LNCaP clone FGC (cell line): ENCODE results near the gene LEKR1.

Experiments
- DNase-seq: peaks from one replicate; pipeline ENCODE4 v3.0.0-alpha.2; 2011; ENCODE audit warnings: low read depth
- H3K4me3 ChIP-seq: 2 replicates; pipeline ENCODE4 v1.5.1; 2011; ENCODE audit warnings: mild to moderate bottlenecking, low read depth, low read length, control low read depth
- TF ChIP-seq, protein P1 (sequence below): IDR thresholded peaks from 2 replicates; pipeline ENCODE4 v1.5.1; 2012; ENCODE audit warnings: mild to moderate bottlenecking; ENCODE audit not compliant: control insufficient read depth, insufficient read depth; ENCODE audit errors: extremely low read depth

The LEKR1 gene

DNA sequence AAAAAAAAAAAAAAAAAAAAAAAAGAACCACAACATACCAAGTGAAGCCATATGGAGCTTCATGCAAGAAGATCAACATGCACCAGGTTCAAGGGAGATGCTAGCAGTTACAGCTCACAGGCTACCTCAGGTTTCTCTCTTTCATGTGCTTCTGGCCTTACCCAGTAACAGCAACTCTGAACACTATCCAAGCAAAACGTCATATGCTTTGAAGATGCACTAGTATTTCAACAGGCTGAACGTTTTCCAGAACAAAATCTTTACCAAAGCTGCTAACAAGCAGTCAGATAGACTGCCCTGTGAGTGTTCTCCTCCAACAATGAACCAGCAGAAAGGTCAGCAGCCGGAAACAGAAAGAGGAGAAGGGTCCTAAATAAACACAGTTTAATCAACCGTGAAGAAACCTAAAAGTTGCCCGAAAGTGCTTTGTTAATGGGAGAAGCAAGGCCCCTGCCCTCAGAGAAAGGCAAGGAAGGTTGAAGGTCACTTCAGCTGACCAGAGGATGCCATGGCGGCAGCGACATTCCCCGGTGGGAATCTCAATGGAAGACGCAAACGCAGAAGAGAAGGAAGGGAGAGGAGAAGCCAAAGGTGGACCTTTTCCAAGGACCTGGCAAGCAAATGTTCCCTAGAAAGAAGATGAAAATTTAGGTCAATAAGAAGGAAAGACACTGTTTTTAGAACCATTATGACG lies 253.7 kb downstream of the LEKR1 start:
- H3K4me3 ChIP-seq, result no peak overlapping the region
- DNase-seq, result no peak
- TF ChIP-seq, protein P1, sequence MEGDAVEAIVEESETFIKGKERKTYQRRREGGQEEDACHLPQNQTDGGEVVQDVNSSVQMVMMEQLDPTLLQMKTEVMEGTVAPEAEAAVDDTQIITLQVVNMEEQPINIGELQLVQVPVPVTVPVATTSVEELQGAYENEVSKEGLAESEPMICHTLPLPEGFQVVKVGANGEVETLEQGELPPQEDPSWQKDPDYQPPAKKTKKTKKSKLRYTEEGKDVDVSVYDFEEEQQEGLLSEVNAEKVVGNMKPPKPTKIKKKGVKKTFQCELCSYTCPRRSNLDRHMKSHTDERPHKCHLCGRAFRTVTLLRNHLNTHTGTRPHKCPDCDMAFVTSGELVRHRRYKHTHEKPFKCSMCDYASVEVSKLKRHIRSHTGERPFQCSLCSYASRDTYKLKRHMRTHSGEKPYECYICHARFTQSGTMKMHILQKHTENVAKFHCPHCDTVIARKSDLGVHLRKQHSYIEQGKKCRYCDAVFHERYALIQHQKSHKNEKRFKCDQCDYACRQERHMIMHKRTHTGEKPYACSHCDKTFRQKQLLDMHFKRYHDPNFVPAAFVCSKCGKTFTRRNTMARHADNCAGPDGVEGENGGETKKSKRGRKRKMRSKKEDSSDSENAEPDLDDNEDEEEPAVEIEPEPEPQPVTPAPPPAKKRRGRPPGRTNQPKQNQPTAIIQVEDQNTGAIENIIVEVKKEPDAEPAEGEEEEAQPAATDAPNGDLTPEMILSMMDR, result no peak

DNA sequence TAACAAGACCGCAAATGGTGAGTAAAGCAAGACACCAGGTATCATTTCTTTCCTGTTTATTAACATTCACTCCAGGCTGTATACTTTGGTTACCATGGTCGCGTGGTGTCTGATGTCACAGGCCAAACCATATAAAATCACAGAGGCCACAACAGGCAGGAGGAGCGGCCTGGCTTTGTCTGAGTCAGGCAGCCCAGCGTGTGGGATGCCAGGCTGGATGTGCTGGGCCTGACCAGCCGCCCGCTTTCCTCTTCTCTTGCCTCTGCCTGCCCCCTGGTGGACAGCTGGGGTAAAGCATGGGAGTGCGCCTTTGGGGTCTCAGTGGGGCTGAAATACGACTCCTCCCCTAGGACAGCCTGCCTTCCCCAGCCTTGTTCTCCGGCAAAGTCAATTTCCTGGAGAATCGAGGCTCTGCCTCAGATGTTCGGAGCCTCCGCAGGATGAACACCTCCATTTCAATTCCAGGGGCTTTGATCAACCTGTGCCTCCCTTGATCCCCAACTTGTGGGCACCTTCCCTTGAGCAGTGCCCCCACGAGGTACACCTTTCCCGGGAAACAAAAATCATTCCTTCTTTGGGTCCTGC lies 255.6 kb downstream of the LEKR1 start:
- peak; percentile 83 for DNase-seq
- TF ChIP-seq, protein P1, result peak; percentile 92
- H3K4me3 ChIP-seq, result no peak overlapping the region

GRCh38 chr3:157082305-157082982 lies 256.3 kb downstream of the LEKR1 start:
- no peak for DNase-seq
- TF ChIP-seq, protein P1, result no peak
- no peak overlapping the region for H3K4me3 ChIP-seq

GRCh38 chr3:157083824-157084223 lies 257.7 kb downstream of the LEKR1 start:
- TF ChIP-seq, protein P1, result no peak
- H3K4me3 ChIP-seq, result no peak overlapping the region
- no peak for DNase-seq

GRCh38 chr3:157086060-157086750 lies 260.1 kb downstream of the LEKR1 start:
- TF ChIP-seq, protein P1, result no peak
- no peak for DNase-seq
- H3K4me3 ChIP-seq, result no peak overlapping the region

- TF ChIP-seq, protein P1, result no peak
- no peak overlapping the region for H3K4me3 ChIP-seq
- no peak for DNase-seq
Measured at GRCh38 chr3:157086775-157087174, 260.6 kb downstream of the LEKR1 start.
